Panc1 (cell line): ENCODE measurements around the gene BRF1. TPM values are rescaled to one million over a fixed set of nuclear protein-coding genes. Genes with fewer than 3 reads are reported as not detected.

ENCODE experiments used
- ATAC-seq: fragments of 200-7000 bp; cut with Tn5 transposase; 2 replicates; pipeline ENCODE4 v1.9.1; 2020; ENCODE audit warnings: mild to moderate bottlenecking, moderate library complexity
- BruUV-seq: library from RNA; stranded (reverse); fragments of 400-500 nt; replicated peaks from 2 replicates; lab custom pipeline; 2021; lab: Mats Ljungman, UMichigan
- CTCF ChIA-PET: fragments of 300-600 bp; sonication (Branson Sonifier 250); formaldehyde crosslinking; loops from one replicate; lab custom pipeline; 2022; ENCODE audit warnings: antibody characterized with exemption; lab: Charles Lee
- POLR2A ChIA-PET: fragments of 300-600 bp; sonication (Branson Sonifier 250); formaldehyde crosslinking; loops from one replicate; lab custom pipeline; 2022; ENCODE audit warnings: antibody characterized with exemption; lab: Charles Lee
- DNase-seq: peaks from one replicate; pipeline ENCODE4 v3.0.0-alpha.2; 2010; ENCODE audit warnings: low read depth, low spot score
- H3K27ac ChIP-seq: 2 replicates; pipeline ENCODE4 v1.5.1; 2011; ENCODE audit warnings: mild to moderate bottlenecking, low read length, inconsistent platforms
- H3K27me3 ChIP-seq: fragments of 200-500 bp; sonication (Bioruptor generic); 2 replicates; pipeline ENCODE4 v1.6.0; 2014; ENCODE audit warnings: low read length, inconsistent platforms; ENCODE audit not compliant: control insufficient read depth, insufficient read depth
- H3K36me3 ChIP-seq: fragments of 200-500 bp; sonication (Bioruptor generic); 2 replicates; pipeline ENCODE4 v1.5.1; 2014; ENCODE audit warnings: inconsistent platforms, mild to moderate bottlenecking, low read length, moderate library complexity; ENCODE audit not compliant: control insufficient read depth, insufficient read depth
- H3K4me1 ChIP-seq: 2 replicates; pipeline ENCODE4 v1.5.1; 2011; ENCODE audit warnings: inconsistent platforms, mild to moderate bottlenecking, low read length, moderate library complexity; ENCODE audit not compliant: control insufficient read depth, insufficient read depth
- H3K4me3 ChIP-seq, 2 experiments: 2 replicates each; pipeline ENCODE4 v1.5.1; 2011 to 2012; ENCODE audit warnings: low read depth in 2 of 2, low read length in 2 of 2, mild to moderate bottlenecking in 2 of 2, inconsistent platforms in 1 of 2, moderate library complexity in 1 of 2
- H3K9me3 ChIP-seq: fragments of 200-500 bp; sonication (Bioruptor generic); 2 replicates; pipeline ENCODE4 v1.5.1; 2014; ENCODE audit warnings: low read depth, mild to moderate bottlenecking, inconsistent platforms, low read length, moderate library complexity; ENCODE audit not compliant: control insufficient read depth, insufficient read depth
- CTCF ChIP-seq: fragments of 450-650 bp; IDR thresholded peaks from 2 replicates; pipeline ENCODE4 v1.5.1; 2017; ENCODE audit warnings: mild to moderate bottlenecking
- POLR2AphosphoS5 ChIP-seq: IDR thresholded peaks from 2 replicates; pipeline ENCODE4 v1.6.1; 2012; ENCODE audit warnings: mild to moderate bottlenecking, low read depth, low read length, moderate library complexity
- REST ChIP-seq, 2 experiments: IDR thresholded peaks; 2 replicates each; pipeline ENCODE4 v1.6.1; 2011 to 2012; ENCODE audit warnings: low read depth in 2 of 2, control low read depth in 1 of 2, low read length in 1 of 2, mild to moderate bottlenecking in 1 of 2, moderate library complexity in 1 of 2; ENCODE audit not compliant: insufficient read depth in 1 of 2
- SIN3A ChIP-seq: IDR thresholded peaks from 2 replicates; pipeline ENCODE4 v1.6.1; 2012; ENCODE audit warnings: low read depth, mild to moderate bottlenecking, low read length, moderate library complexity, borderline replicate concordance; ENCODE audit not compliant: insufficient read depth
- TCF7L2 ChIP-seq: IDR thresholded peaks from 2 replicates; pipeline ENCODE4 v1.6.1; 2011; ENCODE audit warnings: mild to moderate bottlenecking, low read depth, low read length, inconsistent platforms
- in situ Hi-C: cut with HindIII; loops from 2 replicates; pipeline ENCODE4 v1.10.0; 2016; ENCODE audit warnings: low sequenced_read_pairs, low pct_unique_long_range_greater_than_20kb
- intact Hi-C: fragments of 100-400 bp; cut with micrococcal nuclease; formaldehyde crosslinking; loops from one replicate; pipeline ENCODE4 v1.10.0; 2022; ENCODE audit not compliant: unreplicated experiment
- total RNA-seq: library from RNA; stranded (reverse); gene quantifications from one replicate; pipeline ENCODE4 v1.2.1, GENCODE V29; 2021; ENCODE audit not compliant: unreplicated experiment

BRF1 gene
- total RNA-seq, 1 experiment from 2014 or later, result 25.0 TPM

GRCh38 chr14:105193916-105194782 is 106.7 kb downstream of the BRF1 start:
- no peak for TF ChIP-seq REST (IDR thresholded peaks at IDR 0.05; ENCODE audit: insufficient read depth in 1 of 2, low read depth in 2 of 2, low read length in 1 of 2)
- no peak for TF ChIP-seq SIN3A
- no peak for TF ChIP-seq TCF7L2
- no peak for TF ChIP-seq POLR2AphosphoS5
- no peak for TF ChIP-seq CTCF
- Histone ChIP-seq H3K4me3 (no peak overlapping the region), H3K36me3 (no peaks in the 10 kb centered on the region), H3K4me1 (peaks cover 4% of the 10 kb centered on the region; the same call in 1 of the 2 replicates), H3K9me3 (no peaks in the 10 kb centered on the region), H3K27me3 (no peaks in the 10 kb centered on the region), H3K27ac (no peak overlapping the region)
- POLR2A ChIA-PET, result no interaction called here
- CTCF ChIA-PET, result no interaction called here
- DNase-seq (no peak), ATAC-seq (no peak)
- in situ Hi-C loops, result no loop called here
- BruUV-seq, result no TSS peak
- intact Hi-C loops, result no loop called here

- H3K4me1 ChIP-seq, result no peaks in the 10 kb centered on the region; the same call in 1 of the 2 replicates
- BruUV-seq, result no TSS peak
- DNase-seq (no peak), ATAC-seq (no peak)
- H3K9me3 ChIP-seq, result no peaks in the 10 kb centered on the region
- in situ Hi-C loops, result no loop called here
- H3K27ac ChIP-seq, result no peak overlapping the region
- TF ChIP-seq POLR2AphosphoS5 (no peak), SIN3A (no peak), TCF7L2 (no peak), REST (IDR thresholded peaks at IDR 0.05; ENCODE audit: insufficient read depth in 1 of 2, low read depth in 2 of 2, low read length in 1 of 2) (no peak), CTCF (no peak)
- CTCF ChIA-PET, result no interaction called here
- H3K27me3 ChIP-seq, result no peaks in the 10 kb centered on the region
- no peak overlapping the region for H3K4me3 ChIP-seq
- intact Hi-C loops, result no loop called here
- H3K36me3 ChIP-seq, result no peaks in the 10 kb centered on the region
- POLR2A ChIA-PET, result no interaction called here
These were observed 107.7 kb downstream of the BRF1 start for GRCh38 chr14:105192866-105193731.
